Putamen (tissue), 1 donor: ENCODE measurements around the gene SLC38A7.
"Not testable (repeated sequence)": the region's sequence is repeated elsewhere in the genome, so short reads cannot be mapped to it uniquely, and the experiment has no call there.

ENCODE experiments used
- DNase-seq: peaks from one replicate; pipeline ENCODE4 v3.0.0-alpha.2; 2016; ENCODE audit warnings: low spot score

SLC38A7 gene

GRCh38 chr16:58678716-58679115 is 5.9 kb downstream of the SLC38A7 start:
- DNase-seq, result peak; percentile 34

DNA sequence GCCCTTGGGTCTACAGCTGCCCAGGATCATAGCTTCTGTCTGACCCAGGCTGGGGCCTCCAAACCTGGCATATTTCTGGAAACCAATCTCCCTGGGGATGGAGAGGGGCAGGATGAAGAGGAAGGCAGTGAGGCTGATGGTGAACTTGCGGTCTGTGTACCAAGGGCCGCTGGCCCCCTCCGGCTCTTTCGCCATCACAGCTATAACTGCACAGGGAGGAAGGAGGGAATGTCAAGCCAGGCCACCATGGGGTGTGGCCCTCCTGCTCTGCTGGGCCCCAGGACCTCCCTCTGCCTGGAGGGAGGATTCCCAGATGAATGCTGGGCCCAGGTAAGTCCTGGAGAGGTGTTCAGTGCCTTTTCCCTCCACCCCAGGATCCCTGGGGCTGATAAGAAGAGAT is 6.3 kb downstream of the SLC38A7 start:
- no peak for DNase-seq

GRCh38 chr16:58670946-58671583 is 13.5 kb downstream of the SLC38A7 start:
- DNase-seq, result no peak

- no peak for DNase-seq
Observed at GRCh38 chr16:58670177-58670576, 14.4 kb downstream of the SLC38A7 start.

DNA sequence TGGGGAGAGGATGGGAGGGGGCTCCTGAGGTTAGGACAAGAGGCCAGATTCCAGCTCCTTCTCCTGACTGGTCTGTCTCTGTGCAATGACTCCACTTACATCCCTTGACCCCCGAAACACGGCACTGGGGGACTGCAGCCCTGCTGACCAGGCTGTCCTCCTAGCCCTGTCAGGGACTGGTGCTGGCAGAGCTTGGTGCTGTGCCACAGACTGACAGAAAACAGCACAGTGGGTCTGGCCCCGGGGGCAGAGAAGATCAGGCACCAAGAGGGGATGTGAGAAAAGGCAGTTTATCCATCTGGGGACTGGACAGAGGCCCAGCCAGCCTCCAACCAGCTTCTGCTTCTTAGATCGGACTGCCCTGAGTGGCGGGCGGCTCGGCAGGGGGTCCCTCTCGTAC is 19.4 kb downstream of the SLC38A7 start:
- no peak for DNase-seq

GRCh38 chr16:58661199-58661830 is 23.3 kb downstream of the SLC38A7 start:
- DNase-seq, result peak; percentile 48

DNA sequence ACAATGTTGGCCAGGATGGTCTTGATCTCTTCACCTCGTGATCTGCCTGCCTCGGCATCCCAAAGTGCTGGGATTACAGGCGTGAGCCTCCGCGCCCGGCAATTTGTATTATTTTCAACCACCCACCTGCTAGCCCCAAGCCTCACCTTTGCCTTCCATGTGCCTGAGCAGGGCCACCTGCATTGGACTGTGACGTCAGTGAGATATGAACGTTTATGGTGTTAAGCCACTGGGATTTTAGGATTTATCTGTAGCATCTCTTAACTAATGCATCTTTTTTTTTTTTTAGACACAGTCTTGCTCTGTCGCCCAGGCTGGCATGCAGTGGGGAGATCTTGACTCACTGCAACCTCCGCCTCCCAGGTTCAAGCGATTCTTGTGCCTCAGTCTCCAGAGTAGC is 24.7 kb downstream of the SLC38A7 start:
- not testable (repeated sequence) for DNase-seq

DNA sequence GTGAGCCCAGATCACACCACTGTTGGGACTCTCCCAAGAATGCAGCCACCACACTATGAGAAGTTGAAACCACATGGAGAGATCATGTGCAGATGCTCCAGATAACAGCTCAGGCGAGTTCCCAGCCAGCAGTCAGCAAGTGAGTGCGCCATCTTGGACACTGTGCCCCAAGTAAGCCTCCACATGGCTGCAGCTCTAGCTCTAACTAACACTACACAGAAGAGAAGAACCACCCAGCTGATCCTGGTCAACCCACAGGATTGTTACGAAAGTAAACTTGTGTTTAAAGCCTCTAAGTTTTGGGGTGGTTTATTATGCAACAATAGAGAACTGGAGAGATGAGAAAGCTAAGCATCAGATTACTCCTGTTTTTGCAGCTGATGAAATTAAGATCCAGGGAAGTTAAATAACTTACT is 25.8 kb downstream of the SLC38A7 start:
- DNase-seq, result no peak

- no peak for DNase-seq
Observed at GRCh38 chr16:58656899-58657298, 27.7 kb downstream of the SLC38A7 start.

- DNase-seq, result no peak
Observed at GRCh38 chr16:58655215-58655596, 29.4 kb downstream of the SLC38A7 start.

DNA sequence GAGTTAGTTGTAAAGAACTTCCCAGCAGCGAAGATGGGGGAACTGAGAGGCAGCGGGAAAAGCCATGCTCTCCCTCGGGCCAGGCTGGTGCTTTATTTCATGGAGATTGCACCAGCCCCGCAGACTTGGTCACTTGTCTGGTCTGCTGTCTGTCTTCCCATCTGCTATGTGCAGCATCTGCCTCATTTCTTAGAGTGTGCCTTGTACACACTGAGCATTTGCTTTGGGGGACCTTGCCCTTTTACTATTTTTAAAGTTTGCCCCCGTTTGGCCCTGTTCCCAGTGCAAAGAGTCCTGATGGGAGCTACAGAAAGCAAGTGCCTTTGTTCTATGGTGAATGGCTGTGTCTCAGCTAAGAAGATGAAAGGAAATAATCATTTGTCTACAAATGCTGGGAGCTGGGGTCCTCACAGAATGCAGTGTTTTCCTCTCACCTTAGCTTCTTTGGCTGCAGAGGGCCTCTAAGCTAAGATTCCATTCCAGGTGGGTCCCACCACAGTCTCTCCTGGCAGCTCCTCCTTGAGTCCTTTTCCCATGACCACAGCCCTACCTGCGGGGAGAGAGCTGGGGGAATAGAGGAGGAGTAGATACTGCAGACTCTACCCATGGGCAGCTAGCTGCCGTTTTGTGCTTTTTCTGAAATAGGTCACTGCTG is 29.9 kb downstream of the SLC38A7 start:
- DNase-seq, result no peak

GRCh38 chr16:58652741-58653140 is 31.8 kb downstream of the SLC38A7 start:
- no peak for DNase-seq

DNA sequence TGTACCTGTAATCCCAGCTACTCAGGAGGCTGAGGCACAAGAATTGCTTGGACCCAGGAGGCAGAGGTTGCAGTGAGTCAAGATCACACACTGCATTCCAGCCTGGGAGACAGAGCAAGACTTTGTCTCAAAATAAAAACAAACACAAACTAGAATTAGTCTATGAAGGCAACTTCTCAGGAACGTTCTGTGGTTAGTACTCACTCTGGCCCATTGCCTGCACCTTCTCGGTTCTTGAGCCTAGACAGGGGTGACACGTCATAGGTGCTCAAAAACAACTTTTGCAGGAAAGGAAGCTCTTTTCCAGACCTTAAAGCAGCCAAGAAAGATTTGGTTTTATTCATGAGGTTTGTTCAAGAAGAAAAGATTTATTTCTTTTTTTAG is 32.6 kb downstream of the SLC38A7 start:
- DNase-seq, result no peak

DNA sequence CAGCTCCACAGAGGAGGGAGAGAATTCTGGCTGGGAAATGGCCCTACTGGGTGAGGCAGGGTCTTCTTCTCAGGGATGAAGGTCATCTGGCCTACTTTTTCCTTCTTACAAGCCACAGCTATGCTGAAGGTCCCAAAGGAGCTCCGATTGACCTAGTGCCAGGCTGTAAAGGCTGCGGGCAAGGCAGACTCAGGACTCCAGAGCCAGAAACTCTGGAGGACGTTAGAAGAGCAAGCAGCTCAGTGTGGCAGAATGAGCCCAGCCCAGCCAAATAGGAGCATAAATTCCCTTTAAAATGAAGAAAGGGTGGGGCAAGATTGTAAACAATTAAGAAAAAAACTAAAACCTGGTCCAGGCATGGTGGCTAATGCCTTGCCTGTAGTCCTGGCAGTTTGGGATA is 34.9 kb downstream of the SLC38A7 start:
- no peak for DNase-seq

GRCh38 chr16:58647107-58647506 is 37.5 kb downstream of the SLC38A7 start:
- DNase-seq, result no peak

DNA sequence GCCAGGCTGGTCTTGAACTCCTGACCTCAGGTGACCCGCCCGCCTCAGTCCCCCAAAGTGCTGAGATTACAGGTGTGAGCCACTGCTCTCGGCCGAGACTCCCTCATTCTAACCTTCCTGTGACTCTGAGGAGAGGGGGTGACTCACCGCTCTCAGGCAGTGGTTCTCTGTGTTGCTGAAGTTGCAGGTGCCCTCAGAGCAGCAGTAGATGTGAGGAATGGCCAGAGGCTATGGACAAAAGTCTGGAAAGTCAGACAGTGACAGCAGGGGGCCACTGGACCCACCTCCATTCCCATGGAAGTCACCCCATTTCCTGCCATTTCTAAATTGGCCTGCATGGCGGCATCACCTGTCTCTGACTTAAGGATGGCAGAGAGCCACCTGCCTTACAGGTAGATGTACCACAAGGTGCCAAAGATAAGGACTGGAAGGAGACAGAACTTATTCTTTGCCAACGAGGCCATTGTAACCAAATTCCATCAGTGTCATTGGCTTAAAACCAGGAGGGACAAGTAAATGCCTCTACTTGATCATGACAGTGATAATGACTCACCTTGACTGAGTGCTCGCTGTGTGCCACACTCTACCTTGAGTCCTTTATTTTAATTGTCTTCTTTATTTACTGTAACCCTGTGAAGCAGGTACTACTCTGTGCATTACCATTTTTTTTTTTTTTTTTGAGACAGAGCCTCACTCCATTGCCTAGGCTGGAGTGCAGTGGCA is 39.6 kb downstream of the SLC38A7 start:
- DNase-seq, result no peak

- no peak for DNase-seq
Observed at GRCh38 chr16:58644108-58644507, 40.5 kb downstream of the SLC38A7 start.

- no peak for DNase-seq
Observed at GRCh38 chr16:58640949-58641348, 43.6 kb downstream of the SLC38A7 start.

GRCh38 chr16:58639836-58640235 is 44.7 kb downstream of the SLC38A7 start:
- DNase-seq, result no peak

- no peak for DNase-seq
Observed at GRCh38 chr16:58639230-58639629, 45.3 kb downstream of the SLC38A7 start.

GRCh38 chr16:58638148-58639036 is 46.2 kb downstream of the SLC38A7 start:
- no peak for DNase-seq

- not testable (repeated sequence) for DNase-seq
Observed at GRCh38 chr16:58637021-58637420, 47.5 kb downstream of the SLC38A7 start.
